Stimulated activated CD8-positive, alpha-beta memory T cell treated with anti-CD3 and anti-CD28 coated beads, Interleukin-12 subunit alpha, Interleukin-12 subunit beta, amount 100 ng/mL, for 4 hours (primary cell): ENCODE measurements around the gene ZNF747.
A peak's percentile ranks its signal among the peaks of the same experiment; 100 is the strongest.
"Not testable (repeated sequence)": the region's sequence is repeated elsewhere in the genome, so short reads cannot be mapped to it uniquely, and the experiment has no call there.

Source experiments
- DNase-seq: peaks from one replicate; pipeline ENCODE4 v3.0.0-alpha.2; 2020; ENCODE audit warnings: low read depth

The ZNF747 gene

DNA sequence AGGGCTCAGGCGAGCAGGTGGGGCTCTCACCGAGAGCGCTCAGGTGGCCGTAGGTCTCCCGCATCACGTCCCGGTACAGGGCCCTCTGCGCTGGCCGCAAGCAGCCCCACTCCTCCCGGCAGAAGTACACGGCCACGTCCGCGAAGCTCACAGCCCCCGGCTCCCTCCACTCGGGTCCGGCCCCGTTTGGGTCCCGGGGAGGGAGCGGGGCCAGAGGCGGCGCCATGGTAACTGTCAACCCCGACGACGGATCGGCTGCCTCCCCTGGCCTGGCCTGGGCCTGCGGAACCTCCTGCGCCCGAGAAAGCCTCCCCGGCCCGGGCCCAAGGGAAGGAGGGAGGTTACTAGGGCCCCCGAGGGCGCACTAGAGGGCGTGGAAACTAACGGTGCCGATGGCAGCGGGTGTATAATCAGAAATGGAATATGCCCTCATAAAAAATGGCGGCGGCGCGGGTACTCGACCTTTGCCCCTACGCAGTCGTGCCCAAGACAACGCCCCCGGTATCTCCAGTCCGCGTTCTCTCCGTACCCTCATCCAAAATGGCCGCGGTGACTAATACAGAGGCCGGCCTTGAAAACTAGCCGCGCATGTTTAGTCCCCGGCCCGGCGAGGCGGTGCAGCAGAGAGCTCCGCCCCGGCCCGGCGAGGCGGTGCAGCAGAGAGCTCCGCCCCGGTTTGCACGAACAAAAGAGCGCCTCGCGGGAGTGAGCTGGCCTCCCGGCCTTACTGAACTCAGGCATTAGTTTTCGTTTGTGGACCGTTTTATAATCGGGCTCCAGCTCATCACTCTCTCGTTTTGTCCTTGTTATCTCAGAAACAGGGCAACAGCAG, 23.5 kb upstream of the ZNF747 start, which contains the start of gene ZNF764:
ZNF764 (minus strand) TSS at position 418 of the 832 bp plus-strand sequence; CDS start at position 226, 192 bp downstream.
- DNase-seq = peak; percentile 94

DNA sequence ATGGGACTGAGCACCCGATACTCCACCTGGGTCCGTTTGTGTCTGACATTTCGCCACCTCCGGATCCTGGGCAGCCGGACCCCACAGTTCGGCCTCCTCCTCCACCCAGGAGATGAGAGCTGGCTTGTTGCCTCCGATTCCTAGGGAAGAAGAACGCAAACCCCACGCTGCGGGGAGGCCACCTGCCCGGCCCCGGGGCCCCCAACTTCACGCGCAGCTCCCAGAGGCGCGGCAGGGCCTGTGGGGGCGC, 23.0 kb upstream of the ZNF747 start:
- DNase-seq = no peak

DNA sequence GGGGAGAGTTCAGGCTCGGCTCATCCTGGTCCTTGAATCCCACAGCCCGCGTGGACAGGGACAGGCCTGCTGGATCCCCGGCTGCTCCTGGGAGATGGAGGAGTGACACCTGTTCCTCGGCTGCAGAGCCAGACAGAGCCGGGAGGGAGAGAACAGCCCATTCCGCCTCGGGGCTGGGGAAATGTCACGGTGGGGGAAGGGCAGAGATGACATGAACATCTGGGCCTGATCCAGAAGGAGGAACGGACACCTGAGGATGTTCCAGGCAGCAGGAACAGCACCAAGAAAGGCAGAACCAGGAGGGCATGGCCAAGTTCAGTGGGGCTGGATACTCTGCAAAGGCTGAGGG, 21.4 kb upstream of the ZNF747 start:
- DNase-seq = no peak

DNA sequence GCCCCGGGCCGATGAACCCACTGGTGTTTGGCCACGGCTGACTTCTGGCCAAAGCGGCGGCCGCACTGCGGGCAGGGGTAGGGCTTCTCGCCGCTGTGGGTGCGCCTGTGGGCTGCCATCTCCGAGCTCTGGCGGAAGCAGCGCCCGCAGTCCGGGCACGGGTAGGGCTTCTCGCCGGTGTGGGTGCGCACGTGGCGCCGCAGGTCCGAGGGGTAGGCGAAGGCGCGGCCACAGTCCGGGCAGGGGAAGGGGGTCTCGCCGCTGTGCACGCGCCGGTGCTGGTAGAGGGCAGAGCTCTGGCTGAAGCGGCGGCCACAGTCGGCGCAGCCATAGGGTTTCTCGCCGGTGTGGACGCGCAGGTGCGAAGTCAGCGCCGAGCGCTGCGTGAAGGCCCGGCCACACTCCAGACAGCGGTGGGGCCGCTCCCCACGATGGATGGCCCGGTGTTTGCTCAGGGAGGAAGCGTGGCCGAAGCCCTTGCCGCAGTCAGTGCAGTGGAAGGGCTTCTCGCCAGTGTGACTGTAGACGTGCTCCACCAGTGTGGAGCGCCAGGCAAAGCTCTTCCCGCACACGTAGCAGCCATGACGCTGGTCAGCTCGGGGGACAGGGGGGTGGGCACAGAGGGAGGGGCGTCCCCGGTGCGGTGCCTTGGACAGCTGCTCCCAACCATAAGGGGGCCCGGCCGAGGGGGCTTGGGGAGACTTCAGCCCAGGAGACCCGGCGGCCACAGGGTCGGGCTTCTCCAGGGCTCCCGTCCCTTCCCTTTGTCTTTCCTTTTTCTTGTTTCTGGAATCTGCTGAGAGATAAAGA, 20.9 kb upstream of the ZNF747 start:
- no peak for DNase-seq

- DNase-seq = no peak
These were observed 20.1 kb upstream of the ZNF747 start for GRCh38 chr16:30554557-30555314.

DNA sequence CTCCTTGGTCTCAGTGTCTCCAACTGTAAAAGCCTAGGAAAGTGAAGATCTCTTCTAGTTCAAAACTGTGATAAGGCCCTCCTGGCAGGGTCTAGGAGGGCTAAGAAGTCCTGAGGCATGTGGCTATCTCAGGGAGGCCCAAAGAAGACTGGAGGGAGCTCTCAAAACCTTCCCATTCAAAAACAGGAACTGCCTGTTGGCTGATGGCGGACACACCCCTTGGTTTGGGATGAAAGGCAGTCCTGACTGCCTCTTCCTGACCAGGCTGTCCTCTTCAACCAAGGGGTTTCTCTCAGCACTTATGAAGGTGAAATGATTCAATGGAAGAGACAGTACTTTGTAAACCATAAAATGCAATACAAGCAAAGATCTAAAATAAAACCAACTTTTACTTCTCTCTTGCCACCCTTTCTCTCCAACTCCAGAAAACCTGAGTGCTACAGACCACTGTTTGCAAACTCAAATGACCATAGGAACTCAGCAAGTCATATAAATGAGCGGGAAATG, 18.8 kb upstream of the ZNF747 start:
- DNase-seq = no peak

GRCh38 chr16:30552956-30553355, 18.3 kb upstream of the ZNF747 start:
- no peak for DNase-seq

DNA sequence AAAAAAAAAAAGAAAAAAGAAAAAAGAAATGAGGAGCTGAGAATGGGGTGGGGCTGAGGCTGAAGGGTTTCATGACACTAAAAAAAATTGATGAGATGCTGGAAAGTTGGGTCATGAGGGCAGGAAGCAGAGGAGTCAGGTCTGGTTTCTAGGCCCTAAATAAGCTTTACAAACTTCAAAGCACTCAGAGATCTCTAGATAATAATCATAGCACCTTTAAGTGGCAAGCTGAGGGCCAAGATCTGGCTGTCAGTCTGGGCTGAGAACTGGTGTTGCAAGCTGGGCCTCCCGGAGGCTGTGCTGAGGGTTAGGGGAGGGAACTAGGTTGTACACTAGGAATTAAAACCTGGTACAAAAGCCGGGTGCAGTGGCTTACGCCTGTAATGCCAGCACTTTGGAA, 17.1 kb upstream of the ZNF747 start:
- DNase-seq = no peak

DNA sequence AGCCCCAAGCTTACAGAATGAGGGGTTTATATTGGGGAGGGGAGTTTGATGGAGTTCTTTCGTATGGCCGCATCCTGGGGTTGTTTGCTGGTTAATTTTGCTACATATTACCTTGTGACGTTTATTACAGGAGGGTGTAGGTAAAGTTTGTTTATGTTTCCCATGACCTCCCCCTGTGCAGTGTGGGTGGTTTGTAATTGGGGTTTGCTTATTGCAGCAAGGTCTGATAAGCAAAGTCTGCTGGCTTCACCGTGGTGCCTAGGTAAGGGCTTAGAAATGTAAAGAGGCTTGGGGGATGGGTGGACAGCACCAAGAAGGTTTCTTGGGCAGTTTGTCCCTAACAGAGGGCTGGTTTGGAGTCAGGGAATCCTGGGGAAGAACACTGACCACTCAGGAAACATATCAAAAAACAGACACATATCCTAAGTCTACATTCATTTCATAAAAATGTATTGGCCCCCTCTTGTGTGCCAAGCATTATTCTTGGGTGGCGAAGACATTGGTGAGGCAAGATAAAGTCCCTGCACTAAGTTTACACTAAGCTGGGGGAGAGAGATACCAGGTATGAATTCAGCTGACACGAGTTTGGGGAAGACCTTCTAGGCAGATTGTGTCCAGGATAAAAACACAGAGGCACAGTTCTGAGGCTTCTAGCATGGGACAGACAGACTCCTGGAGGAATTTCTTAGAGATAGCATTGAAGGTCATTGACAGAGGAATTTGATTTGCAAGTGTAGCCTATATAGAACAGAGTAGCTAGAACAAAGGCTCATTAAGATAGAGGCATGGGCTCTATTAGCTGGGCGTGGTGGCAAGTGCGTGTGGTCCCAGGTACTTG, 14.0 kb upstream of the ZNF747 start:
- DNase-seq = no peak

DNA sequence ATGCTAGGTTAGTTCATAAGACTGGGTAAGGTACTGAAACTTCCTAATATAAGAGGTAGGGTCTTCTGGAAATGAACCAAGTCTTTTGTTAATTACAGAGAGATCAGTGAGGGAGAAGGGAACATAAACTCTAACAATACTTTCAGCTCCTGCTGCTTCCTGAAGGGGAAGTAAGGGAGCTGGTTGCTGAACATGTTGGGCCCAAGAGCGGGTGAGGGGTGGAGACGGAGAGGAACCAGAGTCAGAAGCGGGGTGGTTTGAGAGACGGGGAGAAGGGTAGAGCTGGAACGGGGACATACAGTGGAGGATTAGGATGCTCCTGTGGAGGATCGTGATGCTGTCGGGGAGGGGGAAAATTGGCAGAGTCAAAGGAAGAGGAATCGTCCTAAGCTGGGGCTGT, 11.5 kb upstream of the ZNF747 start:
- no peak for DNase-seq

DNA sequence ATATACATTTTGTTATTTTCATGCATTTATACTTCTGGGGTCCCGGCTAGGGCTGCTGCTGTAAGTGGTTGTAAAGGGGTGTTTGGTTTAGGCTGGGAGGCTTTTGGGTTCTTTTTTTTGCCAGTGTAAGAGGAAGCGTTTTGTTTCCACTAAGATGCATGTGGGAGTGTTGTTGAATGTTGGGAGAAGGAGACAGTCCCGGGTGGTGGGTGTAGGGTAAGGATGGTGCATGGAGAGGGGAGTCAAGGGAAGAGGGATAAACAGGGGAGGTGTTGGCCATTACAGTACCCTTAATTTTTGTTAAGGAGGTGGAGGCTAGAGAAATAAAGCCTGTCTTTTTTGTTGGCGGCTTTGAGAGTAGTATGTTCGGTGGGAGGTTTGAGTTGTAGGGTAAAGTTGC, 8.4 kb upstream of the ZNF747 start:
- no peak for DNase-seq

GRCh38 chr16:30541502-30542329, 7.1 kb upstream of the ZNF747 start:
- no peak for DNase-seq

DNA sequence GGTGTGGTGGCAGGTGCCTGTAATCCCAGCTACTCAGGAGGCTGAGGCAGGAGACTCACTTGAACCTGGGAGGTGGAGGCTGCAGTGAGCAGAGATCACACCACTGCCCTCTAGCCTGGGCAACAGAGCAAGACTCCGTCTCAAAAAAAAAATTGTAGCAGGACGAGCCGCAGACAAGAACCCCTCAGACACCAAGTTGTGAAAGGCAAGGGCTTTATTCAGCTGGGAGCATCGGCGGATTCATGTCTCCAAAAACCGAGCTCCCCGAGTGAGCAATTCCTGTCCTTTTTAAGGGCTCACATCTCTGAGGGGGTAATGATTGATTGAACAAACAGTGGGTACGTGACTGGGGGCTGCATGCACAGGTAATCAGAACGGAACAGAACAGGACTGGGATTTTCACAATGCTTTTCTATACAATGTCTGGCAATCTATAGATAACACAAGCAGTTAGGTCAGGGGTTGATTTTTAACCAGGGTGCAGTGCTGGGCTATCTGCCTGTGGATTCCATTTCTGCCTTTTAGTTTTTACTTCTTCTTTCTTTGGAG, 6.3 kb upstream of the ZNF747 start:
- not testable (repeated sequence) for DNase-seq

DNA sequence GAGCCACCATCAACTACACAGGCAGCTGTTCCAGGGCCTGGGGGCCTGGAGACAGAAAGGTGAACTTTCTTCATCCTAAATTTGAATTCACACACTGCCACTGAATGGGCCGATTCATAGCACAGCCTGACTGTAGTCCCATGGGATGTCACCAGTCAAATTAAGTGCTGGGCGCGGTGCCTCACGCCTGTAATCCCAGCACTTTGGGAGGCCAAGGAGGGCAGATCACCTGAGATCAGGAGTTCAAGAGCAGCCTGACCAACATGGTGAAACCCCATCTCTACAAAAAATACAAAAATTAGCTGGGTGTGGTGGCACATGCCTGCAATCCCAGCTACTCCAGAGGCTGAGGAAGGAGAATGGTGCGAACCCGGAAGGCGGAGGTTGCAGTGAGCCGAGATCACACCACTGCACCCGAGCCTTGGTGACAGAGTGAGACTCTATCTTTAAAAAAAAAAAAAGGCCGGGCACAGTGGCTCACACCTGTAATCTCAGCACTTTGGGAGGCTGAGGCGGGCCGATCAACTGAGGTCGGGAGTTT, 5.4 kb upstream of the ZNF747 start:
- not testable (repeated sequence) for DNase-seq

DNA sequence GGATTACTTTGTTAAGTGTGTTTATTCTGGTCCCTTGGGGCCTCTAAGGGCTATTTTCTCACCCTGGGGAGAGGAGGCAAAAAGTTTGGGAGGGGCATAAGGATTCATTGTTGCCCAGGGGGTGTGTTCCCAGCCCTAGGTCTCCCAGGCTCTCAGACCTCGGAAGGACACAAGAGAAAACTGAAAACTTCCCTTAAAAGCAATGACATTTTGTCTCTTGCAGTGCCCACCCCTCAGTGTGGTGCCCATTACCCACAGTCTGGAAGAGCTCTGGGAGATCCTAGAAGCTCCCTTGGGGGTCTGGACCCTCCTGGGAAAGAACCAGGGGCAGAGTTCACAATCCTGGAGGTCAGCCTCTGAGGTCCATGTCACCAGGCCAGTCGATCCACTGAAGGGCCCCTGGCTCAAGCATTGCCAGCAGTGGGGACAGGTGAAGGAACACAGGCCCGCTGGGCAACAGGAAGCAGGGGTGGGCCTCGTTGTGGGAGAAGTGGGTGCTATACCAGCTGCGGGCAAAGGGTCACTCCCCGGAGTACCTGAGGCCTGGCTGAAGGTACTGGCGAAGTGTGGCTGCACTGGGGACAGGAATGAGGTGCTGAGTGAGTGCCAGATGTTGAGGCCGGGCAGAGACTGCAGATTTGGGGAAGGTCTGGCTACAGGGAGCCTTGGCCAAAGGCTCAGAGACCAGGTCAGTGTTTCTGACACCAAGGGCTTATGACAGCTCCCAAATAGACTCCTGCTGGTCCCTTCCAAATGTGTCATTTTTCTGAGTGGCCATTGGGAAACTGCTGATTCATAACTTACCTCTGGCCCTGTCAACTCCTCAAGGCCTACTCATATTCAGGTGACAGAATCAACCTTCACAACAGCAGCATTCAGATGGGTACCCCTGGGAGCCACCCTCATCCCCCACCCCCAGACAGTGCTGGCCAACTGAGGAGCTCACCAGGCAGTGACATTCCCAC, 4.6 kb upstream of the ZNF747 start:
- no peak for DNase-seq

GRCh38 chr16:30536391-30537024, 1.9 kb upstream of the ZNF747 start:
- DNase-seq = not testable (repeated sequence)

DNA sequence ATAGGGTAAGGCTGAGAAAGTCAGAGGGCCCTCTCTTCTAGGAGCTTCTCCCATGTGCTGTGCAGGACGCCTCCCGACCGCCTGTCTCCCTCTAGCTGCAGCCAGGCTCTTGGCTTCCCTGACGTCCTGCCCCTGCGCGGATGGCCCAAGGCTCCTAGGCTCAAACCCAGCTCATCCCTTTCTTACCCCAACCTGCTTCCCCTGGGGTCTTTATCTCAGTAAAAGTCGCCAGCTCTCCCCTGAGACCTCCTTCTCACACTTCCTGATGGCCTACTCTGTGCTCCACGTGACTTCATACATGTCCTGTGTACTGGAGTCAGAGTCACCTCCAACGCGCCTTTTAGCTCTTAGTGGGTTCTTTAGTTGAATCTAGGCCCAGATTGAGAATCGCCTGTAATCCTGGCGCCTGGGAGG, 1.1 kb upstream of the ZNF747 start:
- DNase-seq = peak; percentile 48

- no peak for DNase-seq
These were observed 583 bp upstream of the ZNF747 start for GRCh38 chr16:30535106-30535776.
